ENCODE data around the gene QKI.

DNA sequence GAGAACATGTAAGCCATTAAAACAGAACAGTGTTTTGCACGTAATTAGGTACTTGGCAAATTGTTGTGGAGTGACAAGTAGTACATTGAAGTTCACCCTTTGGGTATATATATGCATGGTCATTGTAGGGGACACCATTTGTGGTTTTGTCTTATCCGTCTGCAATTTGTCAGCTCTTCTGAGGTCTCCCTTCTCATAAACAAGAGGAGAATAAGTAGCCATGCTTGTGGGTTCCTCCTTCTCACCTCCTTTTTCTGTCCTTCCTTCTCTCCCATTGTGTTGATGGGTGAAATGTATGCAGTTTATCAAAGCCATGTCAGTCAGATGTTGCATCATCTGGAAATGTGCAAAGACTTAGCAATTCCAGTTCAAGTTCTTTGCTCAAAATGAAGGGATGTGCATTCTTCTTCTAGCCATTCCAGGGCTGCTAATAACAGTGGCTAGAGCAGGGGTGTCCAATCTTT, 70.9 kb downstream of the QKI start:
- TF ChIP-seq, protein P1, sequence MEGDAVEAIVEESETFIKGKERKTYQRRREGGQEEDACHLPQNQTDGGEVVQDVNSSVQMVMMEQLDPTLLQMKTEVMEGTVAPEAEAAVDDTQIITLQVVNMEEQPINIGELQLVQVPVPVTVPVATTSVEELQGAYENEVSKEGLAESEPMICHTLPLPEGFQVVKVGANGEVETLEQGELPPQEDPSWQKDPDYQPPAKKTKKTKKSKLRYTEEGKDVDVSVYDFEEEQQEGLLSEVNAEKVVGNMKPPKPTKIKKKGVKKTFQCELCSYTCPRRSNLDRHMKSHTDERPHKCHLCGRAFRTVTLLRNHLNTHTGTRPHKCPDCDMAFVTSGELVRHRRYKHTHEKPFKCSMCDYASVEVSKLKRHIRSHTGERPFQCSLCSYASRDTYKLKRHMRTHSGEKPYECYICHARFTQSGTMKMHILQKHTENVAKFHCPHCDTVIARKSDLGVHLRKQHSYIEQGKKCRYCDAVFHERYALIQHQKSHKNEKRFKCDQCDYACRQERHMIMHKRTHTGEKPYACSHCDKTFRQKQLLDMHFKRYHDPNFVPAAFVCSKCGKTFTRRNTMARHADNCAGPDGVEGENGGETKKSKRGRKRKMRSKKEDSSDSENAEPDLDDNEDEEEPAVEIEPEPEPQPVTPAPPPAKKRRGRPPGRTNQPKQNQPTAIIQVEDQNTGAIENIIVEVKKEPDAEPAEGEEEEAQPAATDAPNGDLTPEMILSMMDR (IDR thresholded peaks at IDR 0.05), result no peak
- TF ChIP-seq POLR2A (IDR thresholded peaks at IDR 0.05) (no peak), POLR2AphosphoS5 (IDR thresholded peaks at IDR 0.05) (no peak)

Measured in prostate gland (tissue), 2 donors.